ENCODE results near the gene NPR2.

GRCh38 chr9:35814841-35815543 lies 23.6 kb downstream of the NPR2 start, which contains the start of gene HINT2:
- TF ChIP-seq CTCF (IDR thresholded peaks at IDR 0.05) (peak in 2 of 3 donors; percentile 10 to 26), POLR2A (IDR thresholded peaks at IDR 0.05) (peak; percentile 91), EP300 (IDR thresholded peaks at IDR 0.05) (no peak)
